ENCODE results near the gene NXNL2.

Gene NXNL2

DNA sequence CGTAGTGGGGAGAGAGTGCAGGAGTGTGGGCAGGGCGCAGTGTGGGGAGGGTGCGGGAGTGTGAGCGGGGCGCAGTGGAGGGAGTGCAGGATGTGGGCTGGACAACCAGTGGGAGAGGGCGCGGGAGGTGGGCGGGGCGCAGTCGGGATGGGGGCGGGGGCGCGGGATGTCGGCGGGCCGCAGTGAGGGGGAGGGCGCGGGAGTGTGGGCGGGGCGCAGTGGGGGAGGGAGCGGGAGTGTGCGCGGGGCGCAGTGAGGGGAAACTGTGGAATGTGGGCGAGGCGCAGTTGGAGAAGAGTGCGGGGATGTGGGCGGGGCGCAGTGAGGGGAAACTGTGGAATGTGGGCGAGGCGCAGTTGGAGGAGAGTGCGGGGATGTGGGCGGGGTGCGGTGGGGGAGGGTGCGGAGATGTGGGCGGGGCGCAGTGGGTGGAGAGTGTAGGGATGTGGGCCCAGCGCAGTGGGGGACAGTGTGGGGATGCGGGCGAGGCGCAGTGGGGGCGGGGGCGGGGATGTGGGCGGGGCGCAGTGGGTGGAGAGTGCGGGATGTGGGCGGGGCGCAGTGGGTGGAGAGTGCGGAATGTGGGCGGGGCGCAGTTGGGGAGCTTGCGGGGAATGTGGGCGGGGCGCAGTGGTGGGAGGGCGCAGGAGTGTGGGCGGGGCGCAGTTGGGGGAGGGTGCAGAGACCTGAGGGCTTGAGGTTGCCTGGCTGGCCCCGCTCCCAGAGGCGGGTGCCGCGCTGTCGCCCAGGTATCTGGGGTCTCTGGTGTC is at the start of gene NXNL2:
NXNL2 (plus strand) TSS at position 723 of the 770 bp plus-strand sequence. CDS start 257 bp downstream, outside the sequence.
- no peak for DNase-seq

DNA sequence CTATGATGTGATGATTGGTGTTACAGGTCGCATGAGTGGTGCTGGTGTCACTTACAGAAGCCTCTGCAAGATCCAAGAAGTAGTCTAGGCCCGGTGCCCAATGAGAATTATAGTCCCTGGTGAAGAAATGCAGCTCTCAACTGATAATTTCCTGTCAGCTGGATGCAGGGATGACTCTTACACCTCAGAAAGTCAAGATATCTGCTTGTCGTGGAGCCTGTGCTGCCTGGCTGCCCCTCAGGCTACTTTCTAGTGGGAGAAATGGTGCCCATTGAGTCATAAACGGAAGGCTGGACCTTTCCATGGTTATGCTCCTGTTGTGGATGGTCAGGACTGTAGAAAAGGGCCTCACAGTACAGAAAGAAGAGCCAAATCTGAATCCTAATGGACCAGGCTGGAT is 46.8 kb upstream of the NXNL2 start:
- DNase-seq, result no peak

DNA sequence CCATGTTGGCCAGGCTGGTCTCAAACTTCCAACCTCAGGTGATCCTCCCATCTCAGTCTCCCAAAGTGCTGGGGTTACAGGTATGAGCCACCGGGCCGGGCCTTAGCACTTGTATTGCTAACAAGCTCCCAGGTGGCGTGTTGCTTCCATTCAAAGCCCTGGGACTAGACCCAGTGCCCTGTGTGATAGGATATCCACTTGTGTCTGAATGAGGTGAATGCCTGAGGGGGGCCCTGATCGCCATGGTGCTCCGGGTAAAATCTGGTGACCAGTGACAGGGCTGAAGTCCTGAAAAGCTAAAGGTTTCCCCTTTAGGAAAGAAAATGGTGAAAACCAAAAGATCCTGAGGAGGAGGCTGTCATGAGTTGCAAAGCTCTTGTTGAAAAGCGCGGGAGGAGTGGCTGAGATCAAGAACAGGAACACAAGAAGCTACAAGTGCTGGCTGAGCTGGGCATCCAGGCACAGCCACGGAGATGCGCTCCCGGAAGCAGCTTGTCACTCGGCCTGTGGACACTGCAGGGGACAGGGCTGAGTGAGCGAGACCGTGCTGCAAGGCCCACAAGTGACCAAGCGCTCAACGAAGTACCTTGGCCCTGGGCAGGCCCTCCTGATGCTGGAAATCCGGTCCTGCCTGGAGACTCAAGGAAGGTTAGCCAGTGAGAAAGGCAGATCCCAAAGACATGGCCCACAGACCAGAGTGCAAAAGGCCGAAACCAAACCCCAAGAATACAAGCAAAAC is 39.8 kb upstream of the NXNL2 start:
- no peak for DNase-seq

DNA sequence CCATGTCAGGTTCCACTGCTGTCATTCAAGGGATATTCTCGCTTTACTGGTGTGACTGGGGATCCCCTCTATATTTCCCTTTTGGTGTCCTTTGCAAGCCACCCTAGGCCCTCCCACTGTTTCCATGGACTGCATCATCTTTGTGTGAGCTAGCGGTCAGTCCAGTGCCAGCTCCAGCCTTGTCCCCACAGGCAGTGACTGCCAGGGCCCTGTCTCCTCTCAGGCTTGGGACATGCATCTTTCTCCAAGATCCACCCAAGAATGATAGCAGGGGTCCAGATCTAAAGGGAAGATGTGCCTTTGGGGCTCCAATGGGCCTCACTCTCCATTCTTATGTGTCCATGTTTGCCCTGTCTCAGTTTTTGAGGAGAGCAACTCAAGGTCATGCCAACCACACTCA is 37.8 kb upstream of the NXNL2 start:
- DNase-seq, result no peak

DNA sequence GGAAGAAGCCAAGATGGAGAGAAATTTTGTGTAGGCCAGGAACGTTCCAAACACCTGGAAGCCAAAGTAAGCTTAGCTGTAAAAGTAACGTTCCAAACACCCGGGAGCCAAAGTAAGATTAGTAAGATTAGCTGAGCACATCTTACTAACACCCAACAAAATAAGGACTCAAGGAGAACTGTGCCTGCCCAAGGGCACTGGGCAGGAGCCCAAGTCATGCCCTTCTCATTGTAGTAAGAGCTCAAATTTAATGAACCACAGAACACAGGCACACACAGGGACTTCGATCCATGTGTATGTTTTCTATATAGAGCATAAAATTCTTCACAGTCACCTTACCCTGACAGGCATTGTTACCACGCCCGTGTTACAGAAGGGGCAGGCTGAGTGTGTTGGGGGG is 36.1 kb upstream of the NXNL2 start:
- DNase-seq, result no peak

DNA sequence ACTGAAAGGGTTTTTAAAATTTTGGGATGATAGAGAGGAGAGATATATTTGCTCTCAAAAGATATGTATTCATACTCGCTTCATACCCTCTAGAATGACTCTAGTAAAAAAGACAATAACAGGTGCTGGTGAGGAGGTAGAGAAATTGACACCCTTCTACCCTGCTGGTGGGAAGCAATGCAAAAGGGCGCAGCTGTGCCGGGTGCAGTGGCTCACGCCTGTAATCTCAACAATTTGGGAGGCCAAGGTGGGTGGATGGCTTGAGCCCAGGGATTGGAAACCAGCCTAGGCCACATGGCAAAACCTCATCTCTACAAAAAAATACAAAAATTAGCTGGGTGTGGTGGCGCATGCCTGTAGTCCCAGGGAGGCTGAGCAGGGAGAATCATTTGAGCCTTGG is 33.9 kb upstream of the NXNL2 start:
- no peak for DNase-seq

DNA sequence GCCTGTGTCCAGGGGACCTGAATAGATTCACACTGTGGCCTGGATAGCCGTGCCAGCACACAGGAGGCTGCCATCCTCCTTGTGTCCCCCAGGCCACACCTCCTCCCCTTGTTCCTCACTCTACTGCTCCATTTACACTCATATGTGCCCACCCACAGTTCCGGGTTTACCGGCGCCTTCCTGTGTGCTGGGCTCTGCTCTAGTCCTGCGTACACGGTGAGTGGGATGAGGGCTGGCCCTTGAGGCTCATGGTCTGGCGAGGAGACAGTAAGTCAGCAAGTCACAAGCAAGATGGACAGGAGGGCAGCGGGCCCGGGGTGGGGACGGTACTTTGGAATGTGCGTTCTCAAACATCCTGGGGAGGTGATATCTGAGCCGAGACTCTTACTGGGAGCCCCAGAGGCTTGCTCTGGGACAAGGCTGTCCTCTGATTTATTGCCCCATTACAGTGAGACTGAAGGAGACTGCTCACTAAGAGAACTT is 32.4 kb upstream of the NXNL2 start:
- DNase-seq, result no peak

DNA sequence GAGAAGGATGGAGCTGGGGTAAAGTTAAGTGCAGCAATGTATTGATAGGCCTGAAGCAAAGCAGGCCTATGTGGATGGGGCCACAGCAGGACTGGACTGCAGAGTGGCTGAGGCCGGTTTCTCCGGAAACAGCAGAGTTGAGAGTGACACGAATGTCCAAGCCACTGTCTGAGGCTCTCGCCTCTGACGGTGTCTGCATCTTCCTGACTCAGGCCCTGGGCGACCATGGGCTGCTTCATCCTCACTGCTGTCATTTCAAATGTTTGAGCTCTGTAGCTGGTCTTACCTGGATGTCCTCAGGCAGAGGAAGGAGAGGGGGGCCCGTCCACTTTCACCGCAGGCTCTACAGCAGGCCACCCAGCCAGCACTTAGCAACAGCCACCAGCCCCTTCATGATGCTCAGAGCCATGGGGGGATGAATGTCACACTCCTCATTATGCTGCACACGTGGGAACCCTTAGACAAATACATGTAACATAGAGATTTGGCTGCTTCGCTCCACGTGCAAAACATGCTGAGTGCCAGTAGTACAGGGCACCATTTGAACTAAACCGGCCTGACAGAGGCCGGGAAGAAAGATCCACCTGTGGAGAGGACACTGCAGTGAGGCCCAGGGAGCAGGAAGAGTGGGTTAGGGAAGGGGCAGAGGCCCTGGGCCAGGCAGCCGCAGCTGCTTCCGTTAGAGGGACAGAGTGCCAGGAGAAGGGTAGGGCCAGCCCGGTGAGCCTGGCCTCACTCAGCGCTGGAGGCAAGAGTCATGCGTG is 31.7 kb upstream of the NXNL2 start:
- no peak for DNase-seq

DNA sequence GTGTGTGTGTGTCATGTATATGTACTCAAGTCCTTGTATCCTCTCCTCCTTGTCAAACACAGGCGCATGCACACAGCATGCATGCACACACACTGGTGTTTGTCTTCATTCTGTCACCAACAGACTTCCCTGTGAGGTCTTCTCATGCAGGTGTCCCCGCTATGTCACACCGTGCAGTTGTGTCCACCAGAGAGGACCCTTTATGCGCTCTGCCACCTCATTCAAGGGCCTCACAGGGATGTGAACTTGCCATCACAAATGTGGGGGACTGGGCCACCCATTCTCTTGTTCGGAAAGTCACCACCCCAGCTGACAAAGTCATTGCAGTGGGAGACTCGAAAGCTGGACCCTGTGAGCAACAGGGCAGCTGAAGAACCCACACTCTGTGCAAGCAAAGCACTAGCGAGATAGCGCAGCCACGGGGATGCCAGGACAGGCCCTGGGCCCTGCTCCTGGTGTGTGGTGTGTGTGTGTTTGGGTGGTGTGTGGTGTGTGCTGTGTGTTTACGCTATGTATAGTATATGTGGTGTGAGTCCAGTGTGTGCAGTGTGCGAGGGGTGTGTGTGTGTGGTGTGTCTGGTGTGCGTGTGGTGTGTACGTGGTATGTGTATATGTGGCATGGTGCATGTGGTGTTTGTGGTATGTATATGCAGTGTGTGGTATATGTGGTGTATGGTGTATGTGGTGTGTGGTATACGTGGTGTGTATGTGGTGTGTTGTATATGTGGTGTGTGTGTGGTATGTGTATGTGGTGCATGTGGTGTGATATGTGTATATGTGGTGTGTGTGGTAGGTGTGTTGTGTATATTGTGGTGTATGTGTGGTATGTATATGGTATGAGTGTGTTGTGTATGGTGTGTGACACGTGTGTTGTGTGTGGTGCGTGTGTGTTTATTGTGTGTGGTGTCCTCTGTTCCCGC is 30.9 kb upstream of the NXNL2 start:
- DNase-seq, result no peak

DNA sequence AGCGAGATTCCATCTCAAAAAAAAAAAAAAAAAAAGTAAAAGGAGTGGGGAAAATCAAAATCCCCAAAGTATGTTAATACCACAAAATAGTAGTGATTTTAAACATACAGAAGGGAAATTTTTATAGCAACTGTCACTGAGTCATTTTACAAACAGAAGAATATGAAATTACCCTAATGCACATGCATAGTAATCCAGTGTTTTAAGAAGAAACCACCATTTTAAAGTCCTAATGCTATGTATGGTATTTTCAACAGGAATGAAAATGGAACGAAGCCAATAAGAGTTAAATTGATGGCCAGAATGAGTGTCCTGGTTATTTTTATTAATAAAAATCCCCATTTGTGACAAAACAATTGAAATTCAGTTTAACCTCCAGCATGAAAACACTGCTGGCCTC is 26.7 kb upstream of the NXNL2 start:
- DNase-seq, result no peak

DNA sequence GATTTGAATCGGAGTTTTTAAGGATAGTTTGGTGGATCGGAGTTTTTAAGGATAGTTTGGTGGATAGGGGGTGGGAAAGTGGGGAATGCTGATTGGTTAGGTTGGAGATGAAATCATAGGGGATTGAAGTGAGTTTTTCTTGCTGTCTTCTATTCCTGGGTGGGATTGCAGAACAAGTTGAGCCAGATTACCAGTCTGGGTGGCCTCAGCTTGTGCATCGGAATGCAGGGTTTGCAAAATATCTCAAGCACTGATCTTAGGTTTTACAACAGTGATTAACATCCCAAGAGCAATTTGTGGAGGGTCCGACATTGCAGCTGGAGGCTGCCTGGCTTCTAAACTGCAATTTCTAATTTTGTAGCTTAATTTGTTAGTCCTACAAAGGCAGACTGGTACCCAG is 23.1 kb upstream of the NXNL2 start:
- no peak for DNase-seq

DNA sequence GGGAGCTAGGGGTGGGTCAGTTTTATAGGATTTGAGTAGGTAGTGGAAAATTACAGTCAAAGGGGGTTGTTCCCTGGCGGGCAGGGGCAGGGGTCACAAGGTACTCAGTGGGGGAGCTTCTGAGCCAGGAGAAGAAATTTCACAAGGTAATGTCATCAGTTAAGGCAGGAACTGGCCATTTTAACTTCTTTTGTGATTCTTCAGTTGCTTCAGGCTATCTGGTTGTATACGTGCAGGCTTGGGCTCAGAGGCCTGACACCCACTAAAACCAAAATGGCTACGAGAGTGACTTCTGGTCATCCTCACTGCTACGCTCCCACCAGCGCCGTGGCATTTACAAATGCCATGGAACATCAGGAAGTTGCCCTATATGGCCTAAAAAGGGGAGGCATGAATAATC is 20.7 kb upstream of the NXNL2 start:
- no peak for DNase-seq

DNA sequence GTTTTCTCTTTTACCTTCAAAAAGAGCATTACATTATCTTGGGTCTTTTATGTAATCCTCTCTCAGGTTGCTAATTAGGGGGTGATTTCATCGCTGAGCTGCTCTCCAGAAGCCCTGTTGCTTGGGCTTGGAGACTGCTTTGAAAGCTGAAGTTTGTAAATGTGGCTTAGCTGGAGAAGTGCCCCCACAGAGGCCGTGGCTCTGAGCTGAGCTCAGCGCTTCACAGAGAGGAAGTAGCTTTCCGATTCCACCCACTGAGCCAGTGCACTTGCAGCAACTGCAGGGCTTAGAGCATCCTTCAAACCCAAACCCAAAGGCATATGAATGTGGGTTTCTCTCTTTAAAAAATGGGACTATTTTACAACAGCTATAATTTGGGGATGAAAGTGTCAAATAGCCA is 13.7 kb upstream of the NXNL2 start:
- no peak for DNase-seq

DNA sequence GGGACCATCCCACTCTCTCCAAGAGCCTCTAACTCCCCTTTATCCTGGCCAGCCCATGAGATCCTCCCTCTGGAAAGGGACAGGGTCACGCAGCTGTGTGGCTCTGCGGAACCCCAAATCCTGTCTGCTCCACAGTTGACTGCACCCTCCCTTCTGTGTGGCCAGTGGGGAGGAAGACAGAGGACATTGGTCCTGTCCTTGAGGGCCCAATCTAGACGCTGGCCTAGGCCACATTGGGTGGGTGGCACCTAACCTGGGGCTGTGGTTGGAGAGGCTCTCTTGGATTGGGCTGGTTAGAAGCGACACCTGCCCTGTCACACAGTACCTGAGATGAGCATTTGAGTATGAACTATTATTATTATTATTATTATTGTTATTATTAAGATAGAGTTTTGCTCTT is 12.6 kb upstream of the NXNL2 start:
- DNase-seq, result no peak

DNA sequence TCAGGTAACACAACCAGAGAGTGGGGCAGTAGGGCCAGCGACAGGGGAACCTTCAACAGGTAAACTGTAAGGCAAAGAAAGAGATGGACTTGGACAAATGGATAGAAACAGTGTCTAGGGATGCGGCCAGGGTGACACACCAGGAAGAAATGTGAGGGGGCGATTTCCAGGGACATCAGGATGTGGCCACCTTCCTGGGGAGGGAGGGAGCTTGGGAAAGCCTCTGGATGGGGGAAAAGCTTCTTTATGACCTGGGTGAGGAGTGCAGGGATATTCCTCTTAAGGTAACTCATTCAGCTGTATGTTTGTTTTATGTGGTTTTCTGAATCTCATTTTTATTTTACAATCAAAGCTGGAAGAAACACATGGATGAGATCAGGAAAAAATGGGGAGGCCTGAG is 11.9 kb upstream of the NXNL2 start:
- no peak for DNase-seq

DNA sequence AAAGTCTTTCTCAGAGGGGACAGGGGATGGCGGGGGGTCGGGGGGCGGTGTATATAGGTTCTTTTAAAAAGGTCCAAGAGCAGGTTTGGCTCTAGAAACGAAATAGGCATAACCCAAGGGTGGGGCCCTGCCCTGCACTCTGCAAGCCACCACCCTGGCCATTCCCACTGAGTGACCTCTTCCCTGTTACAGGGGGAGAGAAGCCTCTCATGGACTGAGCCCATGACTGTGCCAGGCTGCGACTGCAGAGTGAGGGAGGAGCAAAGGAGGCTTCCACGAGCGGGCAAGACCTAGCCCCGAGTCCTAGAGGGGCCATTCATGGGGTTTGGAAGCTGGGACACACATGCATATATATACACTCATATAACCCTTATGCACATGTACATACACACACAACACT is 10.1 kb upstream of the NXNL2 start:
- DNase-seq, result no peak

DNA sequence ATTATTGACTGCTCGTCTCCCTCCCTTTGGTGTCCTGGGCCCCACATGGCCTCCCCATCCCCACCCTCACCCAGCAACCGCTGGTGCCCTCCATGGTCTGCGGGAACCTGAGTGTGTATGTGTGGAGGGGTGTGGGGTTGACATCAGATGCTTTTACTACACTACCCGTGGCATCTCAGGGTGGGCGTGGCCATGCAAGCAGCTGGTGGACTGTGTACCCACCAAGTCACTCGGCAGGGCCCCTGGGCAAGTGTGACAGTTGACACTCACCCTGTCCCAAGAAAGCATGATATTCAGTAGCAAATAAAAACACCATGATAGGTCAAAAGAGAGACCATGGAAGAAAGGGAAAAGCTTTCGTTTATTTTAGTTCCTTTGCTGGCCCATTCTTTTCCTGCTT is 7.4 kb upstream of the NXNL2 start:
- DNase-seq, result no peak

DNA sequence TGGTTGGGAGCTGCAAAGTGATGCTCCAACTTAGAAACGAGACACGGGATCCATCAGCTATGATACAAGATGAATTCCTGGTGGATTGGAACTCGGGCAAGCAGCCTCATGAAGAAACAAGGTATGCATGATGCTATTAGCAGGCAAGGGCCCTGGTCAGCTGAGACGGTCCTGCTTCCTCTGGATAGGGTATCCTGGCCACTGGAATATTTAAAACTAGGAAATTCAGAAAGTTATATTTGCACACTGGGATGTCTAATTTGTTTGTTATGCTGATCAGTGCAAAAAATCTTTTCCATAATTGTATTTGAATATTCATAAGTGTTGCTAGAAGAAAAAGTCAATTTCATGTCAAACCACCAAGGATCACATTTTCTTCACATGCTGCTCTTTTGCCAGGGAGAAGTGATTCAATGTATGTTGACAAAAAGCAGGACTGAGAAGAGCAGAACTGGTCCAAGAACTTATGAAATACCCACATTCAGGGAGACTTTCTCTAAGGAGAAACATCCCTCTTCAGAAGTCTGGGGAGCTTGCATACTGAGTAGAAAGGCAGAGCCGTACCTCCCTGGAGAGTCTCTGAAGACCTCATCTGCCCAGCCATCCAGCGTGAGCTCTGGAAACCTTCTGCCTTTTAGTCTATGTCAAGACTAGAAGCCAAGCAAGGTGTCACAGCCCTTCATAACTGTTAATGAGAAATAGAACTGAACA is 6.7 kb upstream of the NXNL2 start:
- DNase-seq, result no peak

DNA sequence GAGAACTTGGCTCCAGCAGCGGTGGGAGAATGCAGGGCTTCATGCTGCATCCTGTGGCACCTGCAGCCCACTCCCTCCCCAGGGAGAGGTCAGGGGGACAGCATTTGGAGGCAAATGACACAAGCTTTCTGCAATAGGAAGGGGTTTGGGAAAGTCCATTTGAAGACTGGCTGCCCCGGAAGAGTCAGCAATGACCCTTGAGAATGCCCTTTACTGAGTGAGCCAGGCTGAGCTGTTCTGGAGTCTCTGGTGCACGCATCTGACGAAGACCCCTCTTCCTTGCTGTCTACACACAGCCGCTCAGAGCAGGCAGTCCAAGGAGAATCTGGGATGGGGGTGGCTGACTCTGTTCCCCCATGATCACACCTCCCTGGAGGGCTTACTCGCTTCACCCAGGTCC is 5.5 kb upstream of the NXNL2 start:
- DNase-seq, result no peak

DNA sequence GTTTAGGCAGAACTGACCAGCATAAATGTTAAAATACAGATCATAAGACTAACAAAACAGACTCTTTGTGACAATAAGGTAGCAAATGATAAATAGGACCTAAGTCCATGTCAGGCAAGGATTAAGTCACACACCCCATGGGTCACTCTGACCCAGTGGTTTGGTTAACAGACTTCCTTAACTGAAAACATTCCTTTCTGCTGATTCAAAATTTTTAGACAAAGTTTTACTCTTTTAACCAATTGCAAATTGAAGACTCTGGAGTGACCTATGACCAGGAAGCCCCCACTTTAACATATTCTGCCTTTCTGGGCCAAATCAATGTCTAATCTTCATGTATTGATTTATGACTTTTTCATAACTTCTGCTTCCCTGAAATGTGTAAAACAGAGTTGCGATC is 4.9 kb upstream of the NXNL2 start:
- no peak for DNase-seq

DNA sequence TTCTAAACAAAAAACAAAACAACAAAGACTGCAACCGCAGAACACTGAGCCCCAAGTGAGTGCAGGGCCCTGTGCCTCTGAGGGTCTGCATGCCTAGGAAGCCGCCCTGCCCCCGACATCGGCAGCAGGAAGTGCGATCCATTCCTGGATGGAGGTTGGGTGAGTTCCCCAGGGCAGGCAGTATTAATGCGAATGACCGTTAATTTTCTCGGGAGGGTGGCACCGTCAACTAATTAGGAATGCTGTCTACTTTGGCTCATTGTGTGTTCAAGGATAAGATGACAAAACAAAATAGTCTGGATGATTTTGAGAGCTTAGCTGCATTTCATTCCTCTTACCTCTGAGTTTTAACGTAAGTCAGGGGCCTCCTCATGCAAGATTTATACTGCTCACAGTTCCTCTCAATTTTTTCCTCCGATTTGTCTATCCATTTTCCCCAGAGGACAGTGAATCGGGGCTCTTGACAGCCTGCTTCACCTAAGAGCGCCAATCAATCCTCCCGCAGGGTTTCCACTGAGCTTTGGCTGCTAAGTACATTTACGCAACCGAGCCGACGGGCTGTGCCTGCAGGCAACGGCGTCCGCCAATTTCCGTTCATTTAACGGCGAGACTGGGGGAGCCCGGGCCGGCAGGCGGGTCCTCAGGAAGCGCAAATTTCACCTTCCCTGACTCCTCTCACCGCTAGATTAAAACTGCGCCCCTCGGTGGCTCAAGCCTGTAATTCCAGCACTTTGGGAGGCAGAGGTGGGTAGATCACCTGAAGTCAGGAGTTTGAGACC is 2.9 kb upstream of the NXNL2 start:
- DNase-seq, result no peak
